ENCODE data around the gene IFNLR1.

- TF ChIP-seq CTCF (IDR thresholded peaks at IDR 0.05) = no peak
- no peak for TF ChIP-seq POLR2A (IDR thresholded peaks at IDR 0.05)
Measured at GRCh38 chr1:24139841-24140425, 47.2 kb downstream of the IFNLR1 start.
